Smooth muscle cell of the coronary artery (primary cell): Measurements from ENCODE around the gene B9D1. TPM values are rescaled to one million over a fixed set of nuclear protein-coding genes. Genes with fewer than 3 reads are reported as not detected.

Experiments
- total RNA-seq: library from RNA; depleted of rRNA; stranded (reverse); fragments of >200 nt; gene quantifications from 2 replicates; pipeline ENCODE4 v1.2.3, GENCODE V29; 2014; ENCODE audit warnings: low replicate concordance

B9D1 gene
- total RNA-seq = 28.0 and 58.4 TPM in 2 replicates

GRCh38 chr17:19362277-19363113 is at the start of gene B9D1:
B9D1 (minus strand) TSS chr17:19362723; CDS start chr17:19362569, 154 bp downstream.

GRCh38 chr17:19410875-19411620 is 48.5 kb upstream of the B9D1 start, which contains the start of gene RNF112:
RNF112 (plus strand) TSS chr17:19411232; CDS start chr17:19411409, 177 bp downstream.

GRCh38 chr17:19386974-19387920 is 24.7 kb upstream of the B9D1 start, which contains the start of gene MFAP4:
MFAP4 (minus strand) TSS chr17:19387190; CDS start chr17:19387155, 35 bp downstream.

GRCh38 chr17:19378416-19379360 is 16.2 kb upstream of the B9D1 start, which contains the start of gene MAPK7:
MAPK7 (plus strand) TSS chr17:19378498; CDS start chr17:19378901, 403 bp downstream.

Other genes with a start within 250 kb of the B9D1 start
- gene GRAPL, start 235.1 kb downstream of the B9D1 start, total RNA-seq = 0.15 and 0.47 TPM in 2 replicates
- gene EPN2, start 125.4 kb downstream of the B9D1 start, total RNA-seq = 29.6 and 29.7 TPM in 2 replicates
- 9.4 and 11.2 TPM in 2 replicates for gene MAPK7, start 15.8 kb upstream of the B9D1 start, total RNA-seq
- gene MFAP4, start 24.5 kb upstream of the B9D1 start, total RNA-seq = 11.0 and 23.6 TPM in 2 replicates
- 1.6 and 6.8 TPM in 2 replicates for gene RNF112, start 48.5 kb upstream of the B9D1 start, total RNA-seq
- gene SLC47A1, start 171.1 kb upstream of the B9D1 start, total RNA-seq = 0.53 and 4.6 TPM in 2 replicates